H9 (cell line): Measurements from ENCODE around the gene SWT1. TPM values are rescaled to one million over a fixed set of nuclear protein-coding genes. Genes with fewer than 3 reads are reported as not detected.

ENCODE experiments used
- DNase-seq: peaks from one replicate; pipeline ENCODE4 v3.0.0-alpha.2; 2017
- H2AFZ ChIP-seq: one replicate; pipeline ENCODE4 v1.6.1; 2013; ENCODE audit warnings: mild to moderate bottlenecking, low read length, control low read depth, moderate library complexity
- H2AK5ac ChIP-seq: 2 replicates; pipeline ENCODE4 v1.6.1; 2013; ENCODE audit warnings: low read length, control low read depth, mixed read lengths; ENCODE audit not compliant: insufficient read length
- H2BK120ac ChIP-seq: one replicate; pipeline ENCODE4 v1.6.1; 2013; ENCODE audit warnings: low read depth, mild to moderate bottlenecking, low read length, control low read depth, inconsistent platforms; ENCODE audit not compliant: poor library complexity, severe bottlenecking
- H2BK12ac ChIP-seq: 2 replicates; pipeline ENCODE4 v1.6.1; 2013; ENCODE audit warnings: low read length, control low read depth, mixed read lengths, low read depth; ENCODE audit not compliant: insufficient read length
- H2BK15ac ChIP-seq: 2 replicates; pipeline ENCODE4 v1.6.1; 2013; ENCODE audit warnings: low read depth, low read length, control low read depth
- H2BK20ac ChIP-seq: one replicate; pipeline ENCODE4 v1.6.1; 2013; ENCODE audit warnings: low read depth, mild to moderate bottlenecking, low read length, control low read depth, inconsistent platforms; ENCODE audit not compliant: poor library complexity, severe bottlenecking
- H2BK5ac ChIP-seq: 2 replicates; pipeline ENCODE4 v1.6.1; 2013; ENCODE audit warnings: low read length, control low read depth, mixed read lengths; ENCODE audit not compliant: insufficient read length
- H3K14ac ChIP-seq: 2 replicates; pipeline ENCODE4 v1.6.1; 2013; ENCODE audit warnings: low read length, control low read depth; ENCODE audit not compliant: insufficient read depth
- H3K18ac ChIP-seq: 2 replicates; pipeline ENCODE4 v1.6.1; 2013; ENCODE audit warnings: low read depth, mild to moderate bottlenecking, mixed read lengths, low read length, control low read depth; ENCODE audit not compliant: insufficient read length
- H3K23ac ChIP-seq: 2 replicates; pipeline ENCODE4 v1.6.1; 2013; ENCODE audit warnings: low read length, control low read depth, mixed read lengths, low read depth; ENCODE audit not compliant: insufficient read length
- H3K23me2 ChIP-seq: 2 replicates; pipeline ENCODE4 v1.6.1; 2013; ENCODE audit warnings: low read depth, mild to moderate bottlenecking, mixed read lengths, low read length, control low read depth; ENCODE audit not compliant: insufficient read length, poor library complexity, severe bottlenecking
- H3K27ac ChIP-seq: 2 replicates; pipeline ENCODE4 v1.5.1; 2013; ENCODE audit warnings: low read length, control low read depth, mixed read lengths, low read depth; ENCODE audit not compliant: insufficient read length
- H3K27me3 ChIP-seq: 2 replicates; pipeline ENCODE4 v1.6.1; 2013; ENCODE audit warnings: low read length, control low read depth, inconsistent platforms; ENCODE audit not compliant: insufficient read depth
- H3K4ac ChIP-seq: 2 replicates; pipeline ENCODE4 v1.6.1; 2013; ENCODE audit warnings: low read depth, mild to moderate bottlenecking, control low read depth, inconsistent platforms, low read length, moderate library complexity
- H3K4me1 ChIP-seq: 2 replicates; pipeline ENCODE4 v1.6.1; 2013; ENCODE audit warnings: low read length, control low read depth, inconsistent platforms; ENCODE audit not compliant: insufficient read depth
- H3K4me2 ChIP-seq: 2 replicates; pipeline ENCODE4 v1.6.1; 2013; ENCODE audit warnings: low read length, control low read depth, mixed read lengths; ENCODE audit not compliant: insufficient read length, insufficient read depth
- H3K56ac ChIP-seq: 2 replicates; pipeline ENCODE4 v1.6.1; 2013; ENCODE audit warnings: low read depth, mild to moderate bottlenecking, mixed read lengths, low read length, control low read depth; ENCODE audit not compliant: insufficient read length
- H3K79me1 ChIP-seq: 2 replicates; pipeline ENCODE4 v1.6.1; 2013; ENCODE audit warnings: low read depth, mild to moderate bottlenecking, moderate library complexity, low read length, control low read depth, inconsistent platforms; ENCODE audit not compliant: insufficient read depth, poor library complexity, severe bottlenecking
- H3K79me2 ChIP-seq: 2 replicates; pipeline ENCODE4 v1.6.1; 2013; ENCODE audit warnings: low read length, control low read depth, inconsistent platforms; ENCODE audit not compliant: insufficient read depth
- H3K9ac ChIP-seq: 2 replicates; pipeline ENCODE4 v1.6.1; 2013; ENCODE audit warnings: low read length, control low read depth, mixed read lengths; ENCODE audit not compliant: insufficient read length; ENCODE audit errors: extremely low read depth
- H3K9me3 ChIP-seq: one replicate; pipeline ENCODE4 v1.6.1; 2013; ENCODE audit warnings: low read depth, low read length, inconsistent platforms; ENCODE audit not compliant: control insufficient read depth
- H3T11ph ChIP-seq: one replicate; pipeline ENCODE4 v1.6.1; 2013; ENCODE audit warnings: mild to moderate bottlenecking, low read length, control low read depth, inconsistent platforms
- H4K20me1 ChIP-seq: one replicate; pipeline ENCODE4 v1.6.1; 2013; ENCODE audit not compliant: control insufficient read depth, insufficient read length, insufficient read depth
- H4K5ac ChIP-seq: 2 replicates; pipeline ENCODE4 v1.6.1; 2013; ENCODE audit warnings: low read depth, mild to moderate bottlenecking, mixed read lengths, low read length, control low read depth; ENCODE audit not compliant: insufficient read length
- H4K8ac ChIP-seq: replicated peaks from 2 replicates; pipeline ENCODE4 v1.6.1; 2013; ENCODE audit warnings: low read length, control low read depth, mixed read lengths, low read depth; ENCODE audit not compliant: insufficient read length
- H4K91ac ChIP-seq: 2 replicates; pipeline ENCODE4 v1.6.1; 2013; ENCODE audit warnings: low read depth, mild to moderate bottlenecking, moderate library complexity, mixed read lengths, low read length, control low read depth; ENCODE audit not compliant: insufficient read length
- H3K27ac Mint-ChIP-seq, 3 experiments: 2 replicates in 2 of 3; 3 replicates in 1 of 3; pipeline ENCODE4 v1.8.0; 2020 to 2021; ENCODE audit warnings: mixed read lengths in 3 of 3, mild to moderate bottlenecking in 1 of 3, moderate library complexity in 1 of 3
- H3K27me3 Mint-ChIP-seq: 2 replicates; pipeline ENCODE4 v1.8.0; 2021; ENCODE audit warnings: low read depth, mild to moderate bottlenecking, moderate library complexity, mixed read lengths
- H3K36me3 Mint-ChIP-seq, 3 experiments: 2 replicates in 2 of 3; 3 replicates in 1 of 3; pipeline ENCODE4 v1.8.0; 2020 to 2021; ENCODE audit warnings: low read depth in 3 of 3, mixed read lengths in 3 of 3; ENCODE audit not compliant: insufficient read depth in 1 of 3
- H3K4me1 Mint-ChIP-seq, 2 experiments: 2 replicates each; pipeline ENCODE4 v1.8.0; 2020; ENCODE audit warnings: mixed read lengths in 2 of 2
- H3K4me3 Mint-ChIP-seq, 2 experiments: 2 replicates in 1 of 2; 3 replicates in 1 of 2; pipeline ENCODE4 v1.8.0; 2020 to 2021; ENCODE audit warnings: mild to moderate bottlenecking in 2 of 2, mixed read lengths in 2 of 2, moderate library complexity in 1 of 2
- H3K9me3 Mint-ChIP-seq, 2 experiments: 2 replicates in 1 of 2; 3 replicates in 1 of 2; pipeline ENCODE4 v1.8.0; 2020; ENCODE audit warnings: mild to moderate bottlenecking in 2 of 2, mixed read lengths in 2 of 2, moderate library complexity in 1 of 2
- CTCF ChIP-seq: fragments of 200-600 bp; sonication (generic); conservative IDR thresholded peaks from 3 replicates; pipeline ENCODE4 v1.8.0; 2021; ENCODE audit warnings: antibody characterized with exemption, mild to moderate bottlenecking
- WGBS: extraction: QIAGEN DNeasy Blood & Tissue Kit; methylation state at CpG from one replicate; pipeline ENCODE4 v1.1.7; 2013; ENCODE audit warnings: missing lambda C conversion rate, low lambda C conversion rate, mixed read lengths; ENCODE audit not compliant: insufficient read length; ENCODE audit errors: extremely low coverage; 5-methylcytosine and 5-hydroxymethylcytosine counted together
- total RNA-seq: library from RNA; stranded (reverse); gene quantifications from 2 replicates; pipeline ENCODE4 v1.2.1, GENCODE V29; 2021

The SWT1 gene
- total RNA-seq, 1 experiment from 2014 or later = 5.2 TPM

DNA sequence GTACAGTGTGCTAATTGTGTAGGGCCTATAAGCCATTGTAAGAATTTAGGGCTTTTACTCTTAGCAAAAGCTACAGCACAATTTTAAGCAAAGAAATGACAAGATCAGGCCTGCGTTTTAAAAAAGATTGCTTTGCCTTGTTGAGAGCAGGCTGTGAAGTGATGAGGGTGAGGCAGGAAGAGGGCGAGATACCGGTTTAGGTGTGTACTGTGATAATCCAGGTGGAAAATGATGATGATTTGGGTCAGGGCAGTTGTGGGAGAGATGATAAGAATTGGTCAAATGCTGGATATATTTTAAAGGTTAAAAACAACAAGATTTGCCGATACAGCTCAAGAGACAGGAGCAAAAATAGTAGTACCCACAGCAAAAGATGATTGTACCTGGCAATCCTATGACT lies 72.0 kb downstream of the SWT1 start:
- H2BK120ac ChIP-seq = no peak overlapping the region
- H3K27ac ChIP-seq = no peak overlapping the region
- H4K5ac ChIP-seq = no peak overlapping the region
- no peak overlapping the region for H3K23ac ChIP-seq
- no peaks in the 10 kb centered on the region for H4K20me1 ChIP-seq
- no peak for TF ChIP-seq CTCF
- H3K27me3 ChIP-seq = no peaks in the 10 kb centered on the region
- H3K36me3 Mint-ChIP-seq = peaks cover 4 to 10% (median 6%) of the 10 kb centered on the region in 3 experiments; a peak in 6 of 7 replicates
- H3K79me1 ChIP-seq = no peaks in the 10 kb centered on the region
- H2BK15ac ChIP-seq = no peak overlapping the region
- no peak overlapping the region for H2BK20ac ChIP-seq
- H3K27me3 Mint-ChIP-seq = no peaks in the 10 kb centered on the region
- no peak overlapping the region for H3K9ac ChIP-seq
- H3K18ac ChIP-seq = no peak overlapping the region
- no peak overlapping the region for H3K56ac ChIP-seq
- no peak overlapping the region for H4K8ac ChIP-seq
- no peaks in the 10 kb centered on the region for H3K23me2 ChIP-seq
- no peak overlapping the region for H3T11ph ChIP-seq
- H3K4me1 ChIP-seq = no peaks in the 10 kb centered on the region
- no peak overlapping the region for H2AFZ ChIP-seq
- no peaks in the 10 kb centered on the region for H3K79me2 ChIP-seq
- H2BK12ac ChIP-seq = no peak overlapping the region
- H3K14ac ChIP-seq = no peak overlapping the region
- peak overlapping the region in 1 of 3 experiments; percentile 55; a peak in 1 of 7 replicates for H3K27ac Mint-ChIP-seq
- no peak overlapping the region for H3K4ac ChIP-seq
- no peak overlapping the region for H4K91ac ChIP-seq
- H3K4me1 Mint-ChIP-seq = no peaks in the 10 kb centered on the region; a peak in 1 of 4 replicates
- no peak overlapping the region for H2AK5ac ChIP-seq
- WGBS = no CpG with 5 or more reads among the region's 4 CpGs
- H3K4me3 Mint-ChIP-seq = no peak overlapping the region
- no peaks in the 10 kb centered on the region for H3K9me3 ChIP-seq
- H2BK5ac ChIP-seq = no peak overlapping the region
- H3K4me2 ChIP-seq = no peak overlapping the region
- DNase-seq = no peak
- H3K9me3 Mint-ChIP-seq = peaks cover 5 to 10% of the 10 kb centered on the region in 2 experiments; a peak in 4 of 5 replicates
